ENCODE measurements around the gene SLA2.

GRCh38 chr20:36601540-36601939 is 44.5 kb downstream of the SLA2 start:
- TF ChIP-seq CTCF (IDR thresholded peaks at IDR 0.05; ENCODE audit: control extremely low read depth in 1 of 3, insufficient read depth in 1 of 3, low read depth in 1 of 3, low read length in 3 of 3) (no peak), EZH2 (IDR thresholded peaks at IDR 0.05; ENCODE audit: low read depth, low read length, severe bottlenecking) (no peak), EGR1 (IDR thresholded peaks at IDR 0.05; ENCODE audit: borderline replicate concordance, low read depth, low read length) (no peak), TAF1 (IDR thresholded peaks at IDR 0.05; ENCODE audit: low read depth, low read length) (no peak), PHF8 (conservative IDR thresholded peaks at IDR 0.05; ENCODE audit: low read depth, low read length) (no peak), KDM1A (IDR thresholded peaks at IDR 0.05; ENCODE audit: borderline replicate concordance, low read length) (no peak), SRF (IDR thresholded peaks at IDR 0.05; ENCODE audit: low read depth, low read length) (no peak), CREB1 (IDR thresholded peaks at IDR 0.05) (no peak), POLR2A (IDR thresholded peaks at IDR 0.05; ENCODE audit: control extremely low read depth in 1 of 2, low read depth in 2 of 2, low read length in 2 of 2) (no peak), CEBPB (IDR thresholded peaks at IDR 0.05; ENCODE audit: low read depth, low read length) (no peak)
